ENCODE results near the gene PLCD3. TPM values are rescaled to one million over a fixed set of nuclear protein-coding genes. Genes with fewer than 3 reads are reported as not detected.

Gene PLCD3
- total and polyA plus RNA-seq, 9 of the 15 experiments (the other 6 are each of a cell fraction or from before 2014, with no cell fraction given): 0.20 to 22.6 (median 7.5) TPM

DNA sequence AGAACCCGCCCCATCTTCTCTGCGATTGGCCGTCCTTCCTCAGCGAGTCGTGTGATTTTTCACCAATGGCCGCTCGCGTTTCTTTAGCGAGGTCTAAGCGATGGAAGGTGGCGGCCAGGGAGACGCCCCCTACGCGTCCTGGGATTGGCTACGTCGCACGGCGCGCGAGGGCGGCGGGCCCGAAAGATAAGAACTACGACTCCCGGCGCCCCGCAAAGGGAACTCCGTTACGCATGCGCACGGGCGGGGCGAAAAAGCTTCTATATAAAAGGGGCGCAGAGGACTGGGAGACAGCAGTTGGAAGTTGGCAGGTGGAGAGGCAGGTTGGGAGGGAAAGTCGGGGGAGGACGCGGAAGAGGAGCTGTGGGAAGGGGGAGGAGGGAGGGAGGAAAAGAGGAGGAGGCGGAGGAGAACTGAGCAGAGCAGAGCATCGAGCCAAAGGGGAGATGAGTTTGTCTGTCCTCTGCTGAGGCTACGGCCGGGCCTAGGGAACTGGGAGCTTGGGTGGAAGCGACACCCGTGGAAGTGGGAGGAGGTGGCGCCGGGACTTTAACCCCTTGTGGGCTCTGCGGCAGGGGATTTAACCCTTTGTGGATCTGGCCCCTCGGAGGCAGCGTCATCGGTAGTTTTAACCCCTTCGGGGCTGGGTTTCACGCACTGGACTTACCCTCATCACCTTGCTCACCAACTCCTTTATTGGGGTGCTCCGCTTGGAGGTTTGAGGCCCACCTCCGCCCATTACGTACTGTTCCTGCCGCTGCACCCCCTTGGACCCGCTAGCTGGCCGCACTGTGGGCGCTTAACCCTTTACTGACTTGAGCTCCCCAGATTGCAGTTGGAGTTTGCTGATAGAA, 16.1 kb upstream of the PLCD3 start, which contains the start of gene HEXIM1 (continued):
- TF ChIP-seq, protein P1, sequence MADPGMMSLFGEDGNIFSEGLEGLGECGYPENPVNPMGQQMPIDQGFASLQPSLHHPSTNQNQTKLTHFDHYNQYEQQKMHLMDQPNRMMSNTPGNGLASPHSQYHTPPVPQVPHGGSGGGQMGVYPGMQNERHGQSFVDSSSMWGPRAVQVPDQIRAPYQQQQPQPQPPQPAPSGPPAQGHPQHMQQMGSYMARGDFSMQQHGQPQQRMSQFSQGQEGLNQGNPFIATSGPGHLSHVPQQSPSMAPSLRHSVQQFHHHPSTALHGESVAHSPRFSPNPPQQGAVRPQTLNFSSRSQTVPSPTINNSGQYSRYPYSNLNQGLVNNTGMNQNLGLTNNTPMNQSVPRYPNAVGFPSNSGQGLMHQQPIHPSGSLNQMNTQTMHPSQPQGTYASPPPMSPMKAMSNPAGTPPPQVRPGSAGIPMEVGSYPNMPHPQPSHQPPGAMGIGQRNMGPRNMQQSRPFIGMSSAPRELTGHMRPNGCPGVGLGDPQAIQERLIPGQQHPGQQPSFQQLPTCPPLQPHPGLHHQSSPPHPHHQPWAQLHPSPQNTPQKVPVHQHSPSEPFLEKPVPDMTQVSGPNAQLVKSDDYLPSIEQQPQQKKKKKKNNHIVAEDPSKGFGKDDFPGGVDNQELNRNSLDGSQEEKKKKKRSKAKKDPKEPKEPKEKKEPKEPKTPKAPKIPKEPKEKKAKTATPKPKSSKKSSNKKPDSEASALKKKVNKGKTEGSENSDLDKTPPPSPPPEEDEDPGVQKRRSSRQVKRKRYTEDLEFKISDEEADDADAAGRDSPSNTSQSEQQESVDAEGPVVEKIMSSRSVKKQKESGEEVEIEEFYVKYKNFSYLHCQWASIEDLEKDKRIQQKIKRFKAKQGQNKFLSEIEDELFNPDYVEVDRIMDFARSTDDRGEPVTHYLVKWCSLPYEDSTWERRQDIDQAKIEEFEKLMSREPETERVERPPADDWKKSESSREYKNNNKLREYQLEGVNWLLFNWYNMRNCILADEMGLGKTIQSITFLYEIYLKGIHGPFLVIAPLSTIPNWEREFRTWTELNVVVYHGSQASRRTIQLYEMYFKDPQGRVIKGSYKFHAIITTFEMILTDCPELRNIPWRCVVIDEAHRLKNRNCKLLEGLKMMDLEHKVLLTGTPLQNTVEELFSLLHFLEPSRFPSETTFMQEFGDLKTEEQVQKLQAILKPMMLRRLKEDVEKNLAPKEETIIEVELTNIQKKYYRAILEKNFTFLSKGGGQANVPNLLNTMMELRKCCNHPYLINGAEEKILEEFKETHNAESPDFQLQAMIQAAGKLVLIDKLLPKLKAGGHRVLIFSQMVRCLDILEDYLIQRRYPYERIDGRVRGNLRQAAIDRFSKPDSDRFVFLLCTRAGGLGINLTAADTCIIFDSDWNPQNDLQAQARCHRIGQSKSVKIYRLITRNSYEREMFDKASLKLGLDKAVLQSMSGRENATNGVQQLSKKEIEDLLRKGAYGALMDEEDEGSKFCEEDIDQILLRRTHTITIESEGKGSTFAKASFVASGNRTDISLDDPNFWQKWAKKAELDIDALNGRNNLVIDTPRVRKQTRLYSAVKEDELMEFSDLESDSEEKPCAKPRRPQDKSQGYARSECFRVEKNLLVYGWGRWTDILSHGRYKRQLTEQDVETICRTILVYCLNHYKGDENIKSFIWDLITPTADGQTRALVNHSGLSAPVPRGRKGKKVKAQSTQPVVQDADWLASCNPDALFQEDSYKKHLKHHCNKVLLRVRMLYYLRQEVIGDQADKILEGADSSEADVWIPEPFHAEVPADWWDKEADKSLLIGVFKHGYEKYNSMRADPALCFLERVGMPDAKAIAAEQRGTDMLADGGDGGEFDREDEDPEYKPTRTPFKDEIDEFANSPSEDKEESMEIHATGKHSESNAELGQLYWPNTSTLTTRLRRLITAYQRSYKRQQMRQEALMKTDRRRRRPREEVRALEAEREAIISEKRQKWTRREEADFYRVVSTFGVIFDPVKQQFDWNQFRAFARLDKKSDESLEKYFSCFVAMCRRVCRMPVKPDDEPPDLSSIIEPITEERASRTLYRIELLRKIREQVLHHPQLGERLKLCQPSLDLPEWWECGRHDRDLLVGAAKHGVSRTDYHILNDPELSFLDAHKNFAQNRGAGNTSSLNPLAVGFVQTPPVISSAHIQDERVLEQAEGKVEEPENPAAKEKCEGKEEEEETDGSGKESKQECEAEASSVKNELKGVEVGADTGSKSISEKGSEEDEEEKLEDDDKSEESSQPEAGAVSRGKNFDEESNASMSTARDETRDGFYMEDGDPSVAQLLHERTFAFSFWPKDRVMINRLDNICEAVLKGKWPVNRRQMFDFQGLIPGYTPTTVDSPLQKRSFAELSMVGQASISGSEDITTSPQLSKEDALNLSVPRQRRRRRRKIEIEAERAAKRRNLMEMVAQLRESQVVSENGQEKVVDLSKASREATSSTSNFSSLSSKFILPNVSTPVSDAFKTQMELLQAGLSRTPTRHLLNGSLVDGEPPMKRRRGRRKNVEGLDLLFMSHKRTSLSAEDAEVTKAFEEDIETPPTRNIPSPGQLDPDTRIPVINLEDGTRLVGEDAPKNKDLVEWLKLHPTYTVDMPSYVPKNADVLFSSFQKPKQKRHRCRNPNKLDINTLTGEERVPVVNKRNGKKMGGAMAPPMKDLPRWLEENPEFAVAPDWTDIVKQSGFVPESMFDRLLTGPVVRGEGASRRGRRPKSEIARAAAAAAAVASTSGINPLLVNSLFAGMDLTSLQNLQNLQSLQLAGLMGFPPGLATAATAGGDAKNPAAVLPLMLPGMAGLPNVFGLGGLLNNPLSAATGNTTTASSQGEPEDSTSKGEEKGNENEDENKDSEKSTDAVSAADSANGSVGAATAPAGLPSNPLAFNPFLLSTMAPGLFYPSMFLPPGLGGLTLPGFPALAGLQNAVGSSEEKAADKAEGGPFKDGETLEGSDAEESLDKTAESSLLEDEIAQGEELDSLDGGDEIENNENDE (IDR thresholded peaks at IDR 0.05; ENCODE audit: low read depth, low read length): peak; percentile 34
- TF ChIP-seq RBM14 (IDR thresholded peaks at IDR 0.05; ENCODE audit: borderline replicate concordance, insufficient read depth, low read depth, low read length) (no peak), HMG20B (CRISPR knock-in tag; IDR thresholded peaks at IDR 0.05) (peak; percentile 85; the same call in 1 of the 2 replicates), ZNF444 (CRISPR knock-in tag; IDR thresholded peaks at IDR 0.05) (0 out of 2 replicates have a peak, but pooled peaks have one; percentile 51)
- TF ChIP-seq, protein P2, sequence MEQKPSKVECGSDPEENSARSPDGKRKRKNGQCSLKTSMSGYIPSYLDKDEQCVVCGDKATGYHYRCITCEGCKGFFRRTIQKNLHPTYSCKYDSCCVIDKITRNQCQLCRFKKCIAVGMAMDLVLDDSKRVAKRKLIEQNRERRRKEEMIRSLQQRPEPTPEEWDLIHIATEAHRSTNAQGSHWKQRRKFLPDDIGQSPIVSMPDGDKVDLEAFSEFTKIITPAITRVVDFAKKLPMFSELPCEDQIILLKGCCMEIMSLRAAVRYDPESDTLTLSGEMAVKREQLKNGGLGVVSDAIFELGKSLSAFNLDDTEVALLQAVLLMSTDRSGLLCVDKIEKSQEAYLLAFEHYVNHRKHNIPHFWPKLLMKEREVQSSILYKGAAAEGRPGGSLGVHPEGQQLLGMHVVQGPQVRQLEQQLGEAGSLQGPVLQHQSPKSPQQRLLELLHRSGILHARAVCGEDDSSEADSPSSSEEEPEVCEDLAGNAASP (IDR thresholded peaks at IDR 0.05): no peak
- TF ChIP-seq, protein P3, sequence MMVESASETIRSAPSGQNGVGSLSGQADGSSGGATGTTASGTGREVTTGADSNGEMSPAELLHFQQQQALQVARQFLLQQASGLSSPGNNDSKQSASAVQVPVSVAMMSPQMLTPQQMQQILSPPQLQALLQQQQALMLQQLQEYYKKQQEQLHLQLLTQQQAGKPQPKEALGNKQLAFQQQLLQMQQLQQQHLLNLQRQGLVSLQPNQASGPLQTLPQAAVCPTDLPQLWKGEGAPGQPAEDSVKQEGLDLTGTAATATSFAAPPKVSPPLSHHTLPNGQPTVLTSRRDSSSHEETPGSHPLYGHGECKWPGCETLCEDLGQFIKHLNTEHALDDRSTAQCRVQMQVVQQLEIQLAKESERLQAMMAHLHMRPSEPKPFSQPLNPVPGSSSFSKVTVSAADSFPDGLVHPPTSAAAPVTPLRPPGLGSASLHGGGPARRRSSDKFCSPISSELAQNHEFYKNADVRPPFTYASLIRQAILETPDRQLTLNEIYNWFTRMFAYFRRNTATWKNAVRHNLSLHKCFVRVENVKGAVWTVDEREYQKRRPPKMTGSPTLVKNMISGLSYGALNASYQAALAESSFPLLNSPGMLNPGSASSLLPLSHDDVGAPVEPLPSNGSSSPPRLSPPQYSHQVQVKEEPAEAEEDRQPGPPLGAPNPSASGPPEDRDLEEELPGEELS (CRISPR knock-in tag; IDR thresholded peaks at IDR 0.05; ENCODE audit: borderline replicate concordance): peak; percentile 62; the same call in 1 of the 2 replicates

All from K562 (cell line).